GM12878 (cell line): Measurements from ENCODE around the gene PRRC2B. TPM values are rescaled to one million over a fixed set of nuclear protein-coding genes. Genes with fewer than 3 reads are reported as not detected.

ENCODE experiments used
- ATAC-seq: fragments of 200-7000 bp; cut with Tn5 transposase; 3 replicates; pipeline ENCODE4 v1.9.1; 2020; ENCODE audit warnings: mild to moderate bottlenecking, moderate library complexity
- BruUV-seq: library from RNA; stranded (reverse); fragments of 400-500 nt; replicated peaks from 2 replicates; lab custom pipeline; 2021; lab: Mats Ljungman, UMichigan
- CTCF ChIA-PET: fragments of 300-600 bp; sonication (Branson Sonifier 250); formaldehyde crosslinking; extraction: SDS; loops from one replicate; lab custom pipeline; 2021; ENCODE audit warnings: inconsistent platforms; lab: Yijun Ruan, JAX
- POLR2A ChIA-PET: fragments of 350-600 bp; formaldehyde crosslinking; extraction: SDS; loops from one replicate; lab custom pipeline; 2021; ENCODE audit warnings: inconsistent platforms; lab: Charles Lee
- RAD21 ChIA-PET: fragments of 300-600 bp; sonication (Branson Sonifier 250); formaldehyde crosslinking; loops from one replicate; lab custom pipeline; 2023; ENCODE audit warnings: antibody characterized with exemption; ENCODE audit not compliant: unreplicated experiment; lab: Charles Lee
- SMC1A ChIA-PET: fragments of 300-600 bp; sonication (Branson Sonifier 250); formaldehyde crosslinking; loops from one replicate; lab custom pipeline; 2023; ENCODE audit not compliant: unreplicated experiment, uncharacterized antibody; lab: Charles Lee
- DNase-seq: peaks from one replicate; pipeline ENCODE4 v3.0.0-alpha.2; 2011; ENCODE audit warnings: low read depth, low spot score
- FAIRE-seq: peaks from 3 replicates; lab custom pipeline; 2011; peaks lifted over from hg19 to GRCh38; lab: Jason Lieb, UNC
- H2AFZ ChIP-seq: 2 replicates; pipeline ENCODE4 v1.6.0; 2011; ENCODE audit warnings: low read depth, low read length, control low read depth; ENCODE audit not compliant: control insufficient read depth
- H3K27ac ChIP-seq: 2 replicates; pipeline ENCODE4 v1.5.1; 2011; ENCODE audit warnings: control low read depth; ENCODE audit not compliant: control insufficient read depth, insufficient read depth
- H3K27me3 ChIP-seq, 2 experiments: replicated peaks in 1 of 2; 2 replicates each; pipeline versions ENCODE4 v1.6.0 to v1.6.1; 2011; ENCODE audit warnings: low read length in 1 of 2; ENCODE audit not compliant: control insufficient read depth in 2 of 2, insufficient read depth in 2 of 2
- H3K36me3 ChIP-seq, 2 experiments: 2 replicates each; pipeline ENCODE4 v1.5.1; 2011; ENCODE audit warnings: low read length in 1 of 2; ENCODE audit not compliant: control insufficient read depth in 2 of 2, insufficient read depth in 2 of 2
- H3K4me1 ChIP-seq: 2 replicates; pipeline ENCODE4 v1.6.1; 2011; ENCODE audit warnings: mild to moderate bottlenecking, low read length, moderate library complexity, mixed read lengths; ENCODE audit not compliant: control insufficient read depth, insufficient read depth
- H3K4me2 ChIP-seq: 2 replicates; pipeline ENCODE4 v1.6.0; 2011; ENCODE audit warnings: control low read depth; ENCODE audit not compliant: control insufficient read depth, insufficient read depth
- H3K4me3 ChIP-seq: fragments of 200-600 bp; sonication (generic); 2 replicates; pipeline ENCODE4 v1.5.1; 2016
- H3K79me2 ChIP-seq: 2 replicates; pipeline ENCODE4 v1.6.0; 2011; ENCODE audit warnings: low read length; ENCODE audit not compliant: control insufficient read depth, insufficient read depth
- H3K9ac ChIP-seq: 2 replicates; pipeline ENCODE4 v1.8.0; 2011; ENCODE audit warnings: low read length, control low read depth, mixed read lengths; ENCODE audit not compliant: control insufficient read depth, insufficient read depth
- H3K9me3 ChIP-seq: replicated peaks from 3 replicates; pipeline ENCODE4 v1.5.1; 2011; ENCODE audit warnings: mild to moderate bottlenecking, low read length; ENCODE audit not compliant: control insufficient read depth, insufficient read depth
- H4K20me1 ChIP-seq: 2 replicates; pipeline ENCODE4 v1.6.0; 2011; ENCODE audit not compliant: control insufficient read depth, insufficient read depth
- ASH2L ChIP-seq: fragments of 300-600, 200-600 bp; sonication (generic); IDR thresholded peaks from 2 replicates; pipeline ENCODE4 v1.6.1; 2017; ENCODE audit warnings: low read depth, mild to moderate bottlenecking, borderline replicate concordance
- ETV6 ChIP-seq, 2 experiments: fragments of 450-650 bp in 1 of 2; IDR thresholded peaks in 1 of 2; conservative IDR thresholded peaks in 1 of 2; 2 replicates each; pipeline ENCODE4 v1.6.1; 2014; ENCODE audit warnings: antibody characterized with exemption in 1 of 2, borderline replicate concordance in 1 of 2, low read depth in 1 of 2, mild to moderate bottlenecking in 1 of 2, moderate library complexity in 1 of 2
- LARP7 ChIP-seq: fragments of 450-650 bp; IDR thresholded peaks from 2 replicates; pipeline ENCODE4 v1.6.1; 2017; ENCODE audit warnings: mild to moderate bottlenecking
- PAX8 ChIP-seq: fragments of 450-650 bp; IDR thresholded peaks from 2 replicates; pipeline ENCODE4 v1.6.1; 2017; ENCODE audit warnings: mild to moderate bottlenecking, moderate library complexity
- PML ChIP-seq: IDR thresholded peaks from 2 replicates; pipeline ENCODE4 v1.6.1; 2012; ENCODE audit warnings: low read length, inconsistent platforms
- SIX5 ChIP-seq: IDR thresholded peaks from 2 replicates; pipeline ENCODE4 v1.6.1; 2011; ENCODE audit warnings: mild to moderate bottlenecking, low read depth, low read length, moderate library complexity; ENCODE audit not compliant: severe bottlenecking
- STAT1 ChIP-seq: fragments of 450-650 bp; conservative IDR thresholded peaks from 2 replicates; pipeline ENCODE4 v1.6.1; 2014; ENCODE audit warnings: antibody characterized with exemption, mild to moderate bottlenecking
- WGBS: methylation state at CpG from one replicate; pipeline ENCODE4 v1.1.6; 2016; ENCODE audit warnings: low lambda C conversion rate; ENCODE audit not compliant: insufficient replicate concordance, insufficient coverage; ENCODE audit errors: missing lambda C conversion rate; 5-methylcytosine and 5-hydroxymethylcytosine counted together
- in situ Hi-C: fragments of 300-500 bp; cut with MboI; formaldehyde crosslinking; loops from 9 replicates; pipeline ENCODE4 v1.14.3; 2018; ENCODE audit warnings: mixed read lengths
- intact Hi-C: fragments of 100-400 bp; cut with micrococcal nuclease; formaldehyde crosslinking; loops from one replicate; pipeline ENCODE4 v1.14.2; 2022; ENCODE audit not compliant: unreplicated experiment
- polyA plus RNA-seq, 11 experiments: library from polyadenylated mRNA; depleted of rRNA in 4 of 11; unstranded in 6 of 11; stranded (reverse) in 5 of 11; fragments of >200 nt; fragmentation: Nextera tagmentation in 4 of 11; fragmentation: Illumina TruSeq in 1 of 11; extraction: Ambion mirVana in 4 of 11; extraction: Trizol in 1 of 11; gene quantifications; 1 replicate in 1 of 11; 2 replicates in 10 of 11; pipeline versions ENCODE4 v1.2.1 to v1.2.3, GENCODE V29; 2011 to 2016; ENCODE audit warnings: inconsistent platforms in 2 of 11, missing spikeins in 2 of 11, low read depth in 1 of 11
- total RNA-seq, 4 experiments: library from RNA; depleted of rRNA in 3 of 4; stranded (reverse); fragments of >200 nt in 3 of 4; fragmentation: Illumina TruSeq in 1 of 4; extraction: Trizol in 1 of 4; gene quantifications; 2 replicates each; pipeline versions ENCODE4 v1.2.1 to v1.2.3, GENCODE V29; 2013 to 2021
- TF ChIP-seq, protein P1 (sequence below): IDR thresholded peaks from 2 replicates; pipeline ENCODE4 v1.6.1; 2011; ENCODE audit warnings: mild to moderate bottlenecking, low read depth, low read length, moderate library complexity; ENCODE audit not compliant: insufficient replicate concordance
- TF ChIP-seq, protein P2 (sequence below): fragments of 450-650 bp; IDR thresholded peaks from 2 replicates; pipeline ENCODE4 v1.6.1; 2017; ENCODE audit warnings: antibody characterized with exemption, mild to moderate bottlenecking, moderate library complexity
- TF ChIP-seq, protein P3 (sequence below): IDR thresholded peaks from 2 replicates; pipeline ENCODE4 v1.6.1; 2011; ENCODE audit warnings: low read depth, mild to moderate bottlenecking, low read length, moderate library complexity, borderline replicate concordance; ENCODE audit errors: extremely low read depth
- TF ChIP-seq, protein P4 (sequence below): IDR thresholded peaks from 2 replicates; pipeline ENCODE4 v1.6.1; 2012; ENCODE audit warnings: low read depth, low read length, improper control_type of control experiment

Gene PRRC2B
- total and polyA plus RNA-seq, 10 of the 15 experiments (the other 5 are each of a cell fraction or from before 2014, with no cell fraction given) = 0.84 to 155 (median 28.7) TPM

DNA sequence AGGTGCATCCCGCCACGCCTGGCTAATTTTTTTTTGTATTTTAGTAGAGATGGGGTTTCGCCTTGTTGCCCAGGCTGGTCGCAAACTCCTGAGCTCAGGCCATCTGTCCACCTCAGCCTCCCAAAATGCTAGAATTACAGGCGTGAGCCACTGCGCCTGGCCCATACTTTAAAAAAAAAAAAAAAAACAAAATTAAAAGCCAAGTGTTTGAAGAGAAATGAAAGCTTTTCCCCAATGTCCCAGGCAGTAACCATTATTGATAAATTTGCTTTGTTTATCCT is 9.5 kb downstream of the PRRC2B start:
- SMC1A ChIA-PET = no interaction called here
- peaks cover 38% of the 10 kb centered on the region for H4K20me1 ChIP-seq
- no peak overlapping the region for H3K9ac ChIP-seq
- H3K4me3 ChIP-seq = no peak overlapping the region
- in situ Hi-C loops = no loop called here
- no peak overlapping the region for H3K4me2 ChIP-seq
- H3K36me3 ChIP-seq = peaks cover 2 to 10% of the 10 kb centered on the region in 2 experiments; a peak in 3 of 4 replicates
- no peak overlapping the region for H3K27ac ChIP-seq
- peaks cover 49% of the 10 kb centered on the region for H3K4me1 ChIP-seq
- RAD21 ChIA-PET = no interaction called here
- intact Hi-C loops = no loop called here
- TF ChIP-seq PML (no peak), PAX8 (no peak), ETV6 (conservative IDR thresholded peaks at IDR 0.05 in 1 of 2, IDR thresholded peaks at IDR 0.05 in 1 of 2; ENCODE audit: borderline replicate concordance in 1 of 2, low read depth in 1 of 2) (no peak)
- TF ChIP-seq, protein P1, sequence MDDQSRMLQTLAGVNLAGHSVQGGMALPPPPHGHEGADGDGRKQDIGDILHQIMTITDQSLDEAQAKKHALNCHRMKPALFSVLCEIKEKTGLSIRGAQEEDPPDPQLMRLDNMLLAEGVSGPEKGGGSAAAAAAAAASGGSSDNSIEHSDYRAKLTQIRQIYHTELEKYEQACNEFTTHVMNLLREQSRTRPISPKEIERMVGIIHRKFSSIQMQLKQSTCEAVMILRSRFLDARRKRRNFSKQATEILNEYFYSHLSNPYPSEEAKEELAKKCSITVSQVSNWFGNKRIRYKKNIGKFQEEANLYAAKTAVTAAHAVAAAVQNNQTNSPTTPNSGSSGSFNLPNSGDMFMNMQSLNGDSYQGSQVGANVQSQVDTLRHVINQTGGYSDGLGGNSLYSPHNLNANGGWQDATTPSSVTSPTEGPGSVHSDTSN = no peak
- 78% methylated on average over 3 of the region's 6 CpGs for WGBS
- H3K9me3 ChIP-seq = no peaks in the 10 kb centered on the region
- DNase-seq = no peak
- H3K79me2 ChIP-seq = peaks cover 96% of the 10 kb centered on the region
- POLR2A ChIA-PET = interaction anchor here (0.7 kb wide), 1 partner anchor 183 kb away, joined by 5 read pairs; no protein-coding TSS in a partner anchor
- H3K27me3 ChIP-seq = no peaks in the 10 kb centered on the region
- CTCF ChIA-PET = no interaction called here
- FAIRE-seq = no peak
- no peak overlapping the region for H2AFZ ChIP-seq
- no peak for ATAC-seq
- BruUV-seq = no TSS peak

DNA sequence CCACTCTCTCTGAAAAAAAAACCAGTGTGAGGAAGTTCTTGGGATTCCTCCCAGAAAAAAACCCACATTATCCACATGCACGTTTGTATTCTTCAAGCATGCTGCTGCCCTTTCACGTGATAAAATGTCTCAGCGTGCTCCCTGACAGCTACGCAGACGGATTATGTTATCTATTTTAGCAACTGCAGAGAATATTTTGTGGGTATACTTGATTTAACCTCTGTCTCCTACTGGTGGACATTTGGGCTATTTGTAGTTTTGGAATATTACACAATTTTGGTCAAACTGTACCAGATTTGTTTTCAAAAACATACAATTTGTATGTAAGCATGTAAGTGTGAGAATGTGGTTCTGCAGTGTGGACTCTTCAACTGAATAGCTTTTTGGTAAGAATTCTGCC is 10.7 kb downstream of the PRRC2B start:
- H3K36me3 ChIP-seq = peaks cover 2 to 10% of the 10 kb centered on the region in 2 experiments; a peak in 3 of 4 replicates
- H3K4me3 ChIP-seq = no peak overlapping the region
- FAIRE-seq (no peak), DNase-seq (no peak), ATAC-seq (no peak)
- POLR2A ChIA-PET = interaction anchor here (1.6 kb wide), 2 partner anchors 14 to 32 kb away, joined by 5 to 6 read pairs; no protein-coding TSS in a partner anchor
- 74% methylated on average over 5 of the region's 5 CpGs for whole genome bisulfite sequencing
- H3K27ac ChIP-seq = no peak overlapping the region
- H3K9ac ChIP-seq = no peak overlapping the region
- CTCF ChIA-PET = interaction anchor here (1.4 kb wide), 1 partner anchor 32 kb away, joined by 6 read pairs; no protein-coding TSS in a partner anchor
- no TSS peak for BruUV-seq
- RAD21 ChIA-PET = interaction anchor here (1.2 kb wide), 1 partner anchor 8 kb away, joined by 3 read pairs; no protein-coding TSS in a partner anchor
- H3K4me2 ChIP-seq = no peak overlapping the region
- intact Hi-C loops (no loop called here), in situ Hi-C loops (no loop called here)
- H3K4me1 ChIP-seq = peaks cover 45% of the 10 kb centered on the region
- SMC1A ChIA-PET = interaction anchor here (0.6 to 0.9 kb wide), 2 partner anchors 11 to 20 kb away, joined by 3 read pairs; no protein-coding TSS in a partner anchor
- H4K20me1 ChIP-seq = peaks cover 39% of the 10 kb centered on the region
- peaks cover 94% of the 10 kb centered on the region for H3K79me2 ChIP-seq
- H3K9me3 ChIP-seq = no peaks in the 10 kb centered on the region
- no peaks in the 10 kb centered on the region for H3K27me3 ChIP-seq
- H2AFZ ChIP-seq = no peak overlapping the region
- no peak for TF ChIP-seq SIX5
- TF ChIP-seq ASH2L = no peak
- TF ChIP-seq, protein P2, sequence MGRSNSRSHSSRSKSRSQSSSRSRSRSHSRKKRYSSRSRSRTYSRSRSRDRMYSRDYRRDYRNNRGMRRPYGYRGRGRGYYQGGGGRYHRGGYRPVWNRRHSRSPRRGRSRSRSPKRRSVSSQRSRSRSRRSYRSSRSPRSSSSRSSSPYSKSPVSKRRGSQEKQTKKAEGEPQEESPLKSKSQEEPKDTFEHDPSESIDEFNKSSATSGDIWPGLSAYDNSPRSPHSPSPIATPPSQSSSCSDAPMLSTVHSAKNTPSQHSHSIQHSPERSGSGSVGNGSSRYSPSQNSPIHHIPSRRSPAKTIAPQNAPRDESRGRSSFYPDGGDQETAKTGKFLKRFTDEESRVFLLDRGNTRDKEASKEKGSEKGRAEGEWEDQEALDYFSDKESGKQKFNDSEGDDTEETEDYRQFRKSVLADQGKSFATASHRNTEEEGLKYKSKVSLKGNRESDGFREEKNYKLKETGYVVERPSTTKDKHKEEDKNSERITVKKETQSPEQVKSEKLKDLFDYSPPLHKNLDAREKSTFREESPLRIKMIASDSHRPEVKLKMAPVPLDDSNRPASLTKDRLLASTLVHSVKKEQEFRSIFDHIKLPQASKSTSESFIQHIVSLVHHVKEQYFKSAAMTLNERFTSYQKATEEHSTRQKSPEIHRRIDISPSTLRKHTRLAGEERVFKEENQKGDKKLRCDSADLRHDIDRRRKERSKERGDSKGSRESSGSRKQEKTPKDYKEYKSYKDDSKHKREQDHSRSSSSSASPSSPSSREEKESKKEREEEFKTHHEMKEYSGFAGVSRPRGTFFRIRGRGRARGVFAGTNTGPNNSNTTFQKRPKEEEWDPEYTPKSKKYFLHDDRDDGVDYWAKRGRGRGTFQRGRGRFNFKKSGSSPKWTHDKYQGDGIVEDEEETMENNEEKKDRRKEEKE = no peak
- TF ChIP-seq, protein P3, sequence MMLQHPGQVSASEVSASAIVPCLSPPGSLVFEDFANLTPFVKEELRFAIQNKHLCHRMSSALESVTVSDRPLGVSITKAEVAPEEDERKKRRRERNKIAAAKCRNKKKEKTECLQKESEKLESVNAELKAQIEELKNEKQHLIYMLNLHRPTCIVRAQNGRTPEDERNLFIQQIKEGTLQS = no peak
- no peak for TF ChIP-seq STAT1
- TF ChIP-seq, protein P4, sequence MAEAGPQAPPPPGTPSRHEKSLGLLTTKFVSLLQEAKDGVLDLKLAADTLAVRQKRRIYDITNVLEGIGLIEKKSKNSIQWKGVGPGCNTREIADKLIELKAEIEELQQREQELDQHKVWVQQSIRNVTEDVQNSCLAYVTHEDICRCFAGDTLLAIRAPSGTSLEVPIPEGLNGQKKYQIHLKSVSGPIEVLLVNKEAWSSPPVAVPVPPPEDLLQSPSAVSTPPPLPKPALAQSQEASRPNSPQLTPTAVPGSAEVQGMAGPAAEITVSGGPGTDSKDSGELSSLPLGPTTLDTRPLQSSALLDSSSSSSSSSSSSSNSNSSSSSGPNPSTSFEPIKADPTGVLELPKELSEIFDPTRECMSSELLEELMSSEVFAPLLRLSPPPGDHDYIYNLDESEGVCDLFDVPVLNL = no peak
- TF ChIP-seq LARP7 = no peak
